Stomach (tissue), 4 donors: ENCODE results near the gene TENT4B.

Experiments
- EP300 ChIP-seq: sonication (generic); formaldehyde crosslinking; IDR thresholded peaks from one replicate; pipeline ENCODE4 v1.6.1; 2017; ENCODE audit warnings: antibody characterized with exemption
- POLR2A ChIP-seq, 4 donors: fragments of 450-650 bp; IDR thresholded peaks; one replicate each; pipeline ENCODE4 v1.6.1; 2016; ENCODE audit warnings: antibody characterized with exemption in 4 of 4, control low read depth in 2 of 4, mild to moderate bottlenecking in 1 of 4, moderate library complexity in 1 of 4
- POLR2AphosphoS5 ChIP-seq, 3 donors: sonication (generic); formaldehyde crosslinking; IDR thresholded peaks; one replicate each; pipeline ENCODE4 v1.6.1; 2016; ENCODE audit warnings: antibody characterized with exemption in 3 of 3
- TF ChIP-seq, protein P1 (sequence below), 7 experiments: fragments of 450-650 bp in 4 of 7; fragments of 200-600 bp in 3 of 7; sonication (generic) in 3 of 7; IDR thresholded peaks; one replicate each; pipeline ENCODE4 v1.5.1; 2016 to 2019; ENCODE audit warnings: antibody characterized with exemption in 7 of 7, control low read depth in 2 of 7, mild to moderate bottlenecking in 1 of 7

DNA sequence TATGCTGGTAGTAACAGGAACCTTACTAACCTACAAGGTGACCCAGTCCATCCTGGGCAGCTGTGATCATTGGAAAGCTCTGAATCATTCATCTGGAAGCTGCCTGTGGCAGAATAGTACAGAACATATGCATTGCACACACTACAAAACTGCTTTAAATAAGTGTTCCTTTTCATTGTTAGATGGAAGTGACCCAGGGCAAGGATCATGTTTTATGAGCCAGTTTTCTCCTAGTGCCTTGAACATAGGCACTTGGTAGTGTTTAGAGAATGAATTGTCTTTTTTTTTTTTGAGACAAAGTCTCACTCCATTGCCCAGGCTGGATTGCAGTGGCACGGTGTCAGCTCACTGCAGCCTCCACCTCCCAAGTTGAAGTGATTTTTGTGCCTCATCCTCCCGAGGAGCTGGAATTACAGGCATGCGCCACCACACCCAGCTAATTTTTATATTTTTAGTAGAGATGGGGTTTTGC lies 55.4 kb downstream of the TENT4B start:
- no peak for TF ChIP-seq POLR2A (IDR thresholded peaks at IDR 0.05)
- TF ChIP-seq, protein P1, sequence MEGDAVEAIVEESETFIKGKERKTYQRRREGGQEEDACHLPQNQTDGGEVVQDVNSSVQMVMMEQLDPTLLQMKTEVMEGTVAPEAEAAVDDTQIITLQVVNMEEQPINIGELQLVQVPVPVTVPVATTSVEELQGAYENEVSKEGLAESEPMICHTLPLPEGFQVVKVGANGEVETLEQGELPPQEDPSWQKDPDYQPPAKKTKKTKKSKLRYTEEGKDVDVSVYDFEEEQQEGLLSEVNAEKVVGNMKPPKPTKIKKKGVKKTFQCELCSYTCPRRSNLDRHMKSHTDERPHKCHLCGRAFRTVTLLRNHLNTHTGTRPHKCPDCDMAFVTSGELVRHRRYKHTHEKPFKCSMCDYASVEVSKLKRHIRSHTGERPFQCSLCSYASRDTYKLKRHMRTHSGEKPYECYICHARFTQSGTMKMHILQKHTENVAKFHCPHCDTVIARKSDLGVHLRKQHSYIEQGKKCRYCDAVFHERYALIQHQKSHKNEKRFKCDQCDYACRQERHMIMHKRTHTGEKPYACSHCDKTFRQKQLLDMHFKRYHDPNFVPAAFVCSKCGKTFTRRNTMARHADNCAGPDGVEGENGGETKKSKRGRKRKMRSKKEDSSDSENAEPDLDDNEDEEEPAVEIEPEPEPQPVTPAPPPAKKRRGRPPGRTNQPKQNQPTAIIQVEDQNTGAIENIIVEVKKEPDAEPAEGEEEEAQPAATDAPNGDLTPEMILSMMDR (IDR thresholded peaks at IDR 0.05), result no peak
- TF ChIP-seq POLR2AphosphoS5 (IDR thresholded peaks at IDR 0.05), result no peak
- TF ChIP-seq EP300, result no peak
